T-cell (primary cell): ENCODE results near the gene CAP2. TPM values are rescaled to one million over a fixed set of nuclear protein-coding genes. Genes with fewer than 3 reads are reported as not detected.

Experiments used
- ATAC-seq, 4 experiments: fragments of 200-7000 bp in 3 of 4; fragments of 150-1000 bp in 1 of 4; cut with Tn5 transposase; replicated peaks in 1 of 4; 1 replicate in 3 of 4; 2 replicates in 1 of 4; pipeline ENCODE4 v1.10.0; 2021; ENCODE audit warnings: moderate library complexity in 3 of 4, mild to moderate bottlenecking in 2 of 4, moderate number of reproducible peaks in 1 of 4
- CTCF ChIA-PET, 2 donors: fragments of 300-600 bp; sonication (Branson Sonifier 250); formaldehyde crosslinking; loops; one replicate each; lab custom pipeline; 2022; ENCODE audit warnings: antibody characterized with exemption in 2 of 2; lab: Charles Lee
- POLR2A ChIA-PET, 2 donors: fragments of 300-600 bp; sonication (Branson Sonifier 250); formaldehyde crosslinking; loops; one replicate each; lab custom pipeline; 2022; ENCODE audit warnings: antibody characterized with exemption in 2 of 2; lab: Charles Lee
- DNase-seq, 35 experiments: peaks; one replicate each; pipeline versions ENCODE4 v3.0.0 to v3.0.0-alpha.2; 2013 to 2023
- H3K27ac ChIP-seq: one replicate; pipeline ENCODE4 v1.5.1; 2013; ENCODE audit warnings: low read length
- H3K27me3 ChIP-seq, 2 experiments: replicated peaks in 1 of 2; 1 replicate in 1 of 2; 2 replicates in 1 of 2; pipeline versions ENCODE4 v1.6.1 to v1.7.0; 2013; ENCODE audit warnings: low read length in 1 of 2, mixed read lengths in 1 of 2; ENCODE audit not compliant: control insufficient read depth in 2 of 2, insufficient read depth in 2 of 2; ENCODE audit errors: extremely low read depth in 1 of 2
- H3K36me3 ChIP-seq, 2 donors: 1 replicate in 1 of 2; 2 replicates in 1 of 2; pipeline versions ENCODE4 v1.6.1 to v1.7.0; 2013; ENCODE audit warnings: low read length in 1 of 2; ENCODE audit not compliant: control insufficient read depth in 2 of 2, insufficient read depth in 1 of 2; ENCODE audit errors: extremely low read depth in 1 of 2
- H3K4me1 ChIP-seq, 2 experiments: 1 replicate in 1 of 2; 2 replicates in 1 of 2; pipeline versions ENCODE4 v1.6.1 to v1.7.0; 2013; ENCODE audit warnings: low read length in 2 of 2, mixed read lengths in 1 of 2; ENCODE audit not compliant: insufficient read depth in 2 of 2, control insufficient read depth in 1 of 2; ENCODE audit errors: extremely low read depth in 1 of 2
- H3K4me3 ChIP-seq, 2 donors: 1 replicate in 1 of 2; 2 replicates in 1 of 2; pipeline versions ENCODE4 v1.5.1 to v1.7.0; 2013; ENCODE audit warnings: mild to moderate bottlenecking in 2 of 2, low read length in 1 of 2, moderate library complexity in 1 of 2; ENCODE audit not compliant: control insufficient read depth in 1 of 2; ENCODE audit errors: extremely low read depth in 1 of 2
- H3K9me3 ChIP-seq: 2 replicates; pipeline ENCODE4 v1.7.0; 2013
- H3K27ac Mint-ChIP-seq, 2 donors: one replicate each; pipeline ENCODE4 v1.8.0; 2020 to 2021; ENCODE audit warnings: mild to moderate bottlenecking in 2 of 2, mixed read lengths in 2 of 2
- H3K27me3 Mint-ChIP-seq, 2 donors: one replicate each; pipeline ENCODE4 v1.8.0; 2021 to 2022; ENCODE audit warnings: mixed read lengths in 2 of 2
- H3K36me3 Mint-ChIP-seq: one replicate; pipeline ENCODE4 v1.8.0; 2021; ENCODE audit warnings: mixed read lengths
- H3K4me1 Mint-ChIP-seq, 3 donors: one replicate each; pipeline ENCODE4 v1.8.0; 2020 to 2022; ENCODE audit warnings: mixed read lengths in 3 of 3, mild to moderate bottlenecking in 1 of 3
- H3K4me3 Mint-ChIP-seq, 3 donors: one replicate each; pipeline ENCODE4 v1.8.0; 2020 to 2022; ENCODE audit warnings: mild to moderate bottlenecking in 3 of 3, mixed read lengths in 3 of 3, moderate library complexity in 3 of 3
- H3K9me3 Mint-ChIP-seq, 3 donors: one replicate each; pipeline ENCODE4 v1.8.0; 2020 to 2022; ENCODE audit warnings: mixed read lengths in 3 of 3
- WGBS: methylation state at CpG from one replicate; pipeline ENCODE4 v1.1.5; 2013; ENCODE audit warnings: missing lambda C conversion rate; ENCODE audit not compliant: insufficient coverage; 5-methylcytosine and 5-hydroxymethylcytosine counted together
- total RNA-seq, 35 experiments: library from RNA in 6 of 35; stranded (reverse) in 6 of 35; fragments of 120-200 nt in 1 of 35; gene quantifications; one replicate each; pipeline versions ENCODE4 v1.2.1 to v1.2.4 and lab custom pipeline; 2013 to 2026

The CAP2 gene
- total RNA-seq, 5 donors from 2014 or later (not counting 1 experiment from before 2014, with no cell fraction given), result 0.20 TPM; not detected in 4

DNA sequence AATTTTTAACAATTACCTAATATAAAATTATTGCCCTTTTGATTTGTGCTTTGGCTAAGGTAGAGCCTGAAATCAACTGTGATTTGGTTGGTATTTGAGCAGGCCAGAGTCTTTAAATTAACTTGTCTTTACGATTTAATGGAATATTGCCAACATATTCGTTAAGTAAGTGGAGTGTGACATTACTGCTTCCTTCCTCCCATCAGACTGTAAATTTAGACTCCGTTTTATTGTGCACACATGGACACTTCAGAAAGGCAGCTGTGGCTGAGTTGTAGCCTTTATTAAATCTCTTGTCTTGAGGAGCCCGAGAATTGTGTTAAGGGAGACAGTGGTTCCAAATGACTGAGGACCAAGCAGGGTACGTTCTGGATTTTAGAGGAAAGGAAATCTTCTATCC, 57.4 kb downstream of the CAP2 start:
- H3K36me3 Mint-ChIP-seq, result no peaks in the 10 kb centered on the region
- CTCF ChIA-PET, result no interaction called here
- H3K4me3 Mint-ChIP-seq, result no peak overlapping the region

DNA sequence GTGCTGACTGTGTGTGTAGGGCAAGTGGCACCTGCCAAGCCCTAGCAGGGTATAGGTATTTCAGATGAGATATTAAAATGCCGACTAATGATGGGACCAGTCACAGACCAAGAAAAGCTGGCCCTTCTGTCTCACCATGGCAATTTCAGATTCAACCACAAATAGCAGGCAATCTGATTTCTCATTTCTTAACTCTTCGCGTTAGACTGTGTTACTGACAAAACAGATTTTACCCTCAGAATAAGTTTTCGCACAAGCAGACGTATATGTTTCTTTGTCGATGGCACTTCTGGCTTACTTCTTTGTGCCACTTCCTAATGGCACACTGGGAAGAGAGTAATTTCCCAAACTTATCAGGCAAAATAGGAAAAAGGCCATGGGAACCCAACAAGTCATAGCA, 58.7 kb downstream of the CAP2 start:
- H3K27ac Mint-ChIP-seq, result no peak overlapping the region
- no peaks in the 10 kb centered on the region for H3K4me1 ChIP-seq
- ChIA-PET POLR2A (no interaction called here), CTCF (no interaction called here)
- no peaks in the 10 kb centered on the region for H3K9me3 Mint-ChIP-seq
- no peak overlapping the region for H3K4me3 ChIP-seq
- no peak overlapping the region for H3K4me3 Mint-ChIP-seq
- ATAC-seq (no peak), DNase-seq (no peak)
- H3K27me3 Mint-ChIP-seq, result peaks cover 9 to 21% of the 10 kb centered on the region in 2 donors
- H3K27me3 ChIP-seq, result peaks cover 0 to 4% of the 10 kb centered on the region in 2 experiments
- no peaks in the 10 kb centered on the region for H3K36me3 ChIP-seq
- H3K4me1 Mint-ChIP-seq, result no peaks in the 10 kb centered on the region
- no peaks in the 10 kb centered on the region for H3K9me3 ChIP-seq
- no peaks in the 10 kb centered on the region for H3K36me3 Mint-ChIP-seq
- no peak overlapping the region for H3K27ac ChIP-seq
- 96% methylated on average over 5 of the region's 6 CpGs for WGBS

More for the DNA sequence above, 57.4 kb downstream of the CAP2 start:
- no peak overlapping the region for H3K27ac Mint-ChIP-seq
- H3K4me1 Mint-ChIP-seq, result no peaks in the 10 kb centered on the region
- peaks cover 11 to 17% of the 10 kb centered on the region in 2 donors for H3K27me3 Mint-ChIP-seq
- Histone ChIP-seq H3K4me1 (no peaks in the 10 kb centered on the region), H3K27me3 (peaks cover 0 to 4% of the 10 kb centered on the region in 2 experiments), H3K36me3 (no peaks in the 10 kb centered on the region), H3K9me3 (no peaks in the 10 kb centered on the region), H3K27ac (no peak overlapping the region), H3K4me3 (no peak overlapping the region)
- POLR2A ChIA-PET, result no interaction called here
- ATAC-seq (no peak), DNase-seq (no peak)
- no peaks in the 10 kb centered on the region for H3K9me3 Mint-ChIP-seq
- no CpG with 5 or more reads among the region's 5 CpGs for WGBS

DNA sequence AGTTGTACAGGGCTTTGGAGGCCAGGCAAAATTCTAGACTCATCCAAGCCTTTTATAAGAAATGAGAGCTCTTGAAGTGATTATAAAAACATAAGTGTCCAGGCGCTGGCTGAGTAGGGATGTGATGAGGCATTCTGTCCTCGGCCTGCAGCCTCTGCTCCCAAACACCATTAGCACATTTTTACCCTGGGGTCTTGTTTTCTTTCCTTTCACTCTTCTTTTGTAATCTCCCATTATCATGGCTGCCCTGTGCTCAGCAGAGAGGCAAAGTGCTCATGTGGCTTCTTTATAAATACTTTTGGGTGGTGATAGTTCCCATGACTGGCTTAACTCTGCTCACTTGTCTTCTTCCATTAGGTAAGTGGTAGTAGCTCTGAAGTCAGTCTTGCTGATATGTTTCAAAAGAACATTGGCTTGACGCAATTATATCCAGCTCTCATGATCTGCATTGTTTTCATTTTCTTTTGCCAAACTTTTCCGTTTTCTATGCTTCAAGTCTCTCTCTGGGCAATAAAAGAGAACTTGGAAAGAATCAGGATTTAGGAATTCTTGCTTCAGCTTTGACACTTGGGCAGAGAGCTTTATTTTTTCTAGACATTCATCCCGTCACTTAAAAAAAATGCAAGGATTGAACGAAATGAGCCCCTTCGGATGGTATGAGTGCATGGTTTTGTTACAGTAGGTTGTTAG, 61.1 kb downstream of the CAP2 start:
- Mint-ChIP-seq H3K27me3 (peaks cover 9 to 33% of the 10 kb centered on the region in 2 donors), H3K27ac (no peak overlapping the region), H3K9me3 (no peaks in the 10 kb centered on the region), H3K4me1 (no peaks in the 10 kb centered on the region), H3K36me3 (no peaks in the 10 kb centered on the region), H3K4me3 (no peak overlapping the region)
- 77% methylated on average over 3 of the region's 7 CpGs for WGBS
- Histone ChIP-seq H3K9me3 (no peaks in the 10 kb centered on the region), H3K4me3 (no peak overlapping the region), H3K27me3 (peaks cover 0 to 4% of the 10 kb centered on the region in 2 experiments), H3K36me3 (no peaks in the 10 kb centered on the region), H3K4me1 (no peaks in the 10 kb centered on the region), H3K27ac (no peak overlapping the region)
- ChIA-PET CTCF (interaction anchor here in 1 of 2 donors (0.6 kb wide), 1 partner anchor 16 kb away, joined by 5 read pairs; no protein-coding TSS in a partner anchor), POLR2A (no interaction called here)
- no peak for ATAC-seq
- no peak for DNase-seq

DNA sequence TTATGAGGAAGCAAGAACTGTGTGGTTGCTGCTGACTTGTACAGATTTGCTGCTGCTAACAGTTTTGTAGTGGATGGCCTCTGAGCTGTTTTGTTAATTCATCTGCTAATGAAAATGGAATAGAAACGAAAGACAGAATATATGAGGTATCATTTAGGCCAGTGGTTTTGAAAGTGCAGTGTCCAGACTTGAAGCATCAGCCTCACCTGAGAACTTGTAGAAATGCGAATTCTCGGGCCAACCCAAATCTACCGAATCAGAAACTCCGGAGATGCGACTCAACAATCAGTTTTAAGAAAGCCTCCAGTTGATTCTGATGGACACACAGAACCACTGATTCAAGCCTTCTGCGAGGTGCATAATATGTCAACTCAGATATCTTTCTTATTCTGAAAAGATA, 62.5 kb downstream of the CAP2 start:
- Mint-ChIP-seq H3K4me3 (no peak overlapping the region), H3K27me3 (peaks cover 16 to 33% of the 10 kb centered on the region in 2 donors), H3K4me1 (no peaks in the 10 kb centered on the region), H3K36me3 (no peaks in the 10 kb centered on the region), H3K9me3 (no peaks in the 10 kb centered on the region), H3K27ac (no peak overlapping the region)
- CTCF ChIA-PET, result no interaction called here
- Histone ChIP-seq H3K27me3 (peaks cover 0 to 2% of the 10 kb centered on the region in 2 experiments), H3K4me1 (no peaks in the 10 kb centered on the region), H3K36me3 (no peaks in the 10 kb centered on the region), H3K4me3 (no peak overlapping the region), H3K9me3 (no peaks in the 10 kb centered on the region), H3K27ac (no peak overlapping the region)
- ATAC-seq (no peak), DNase-seq (no peak)
- POLR2A ChIA-PET, result no interaction called here
- WGBS, result 90% methylated on average over 6 of the region's 7 CpGs

DNA sequence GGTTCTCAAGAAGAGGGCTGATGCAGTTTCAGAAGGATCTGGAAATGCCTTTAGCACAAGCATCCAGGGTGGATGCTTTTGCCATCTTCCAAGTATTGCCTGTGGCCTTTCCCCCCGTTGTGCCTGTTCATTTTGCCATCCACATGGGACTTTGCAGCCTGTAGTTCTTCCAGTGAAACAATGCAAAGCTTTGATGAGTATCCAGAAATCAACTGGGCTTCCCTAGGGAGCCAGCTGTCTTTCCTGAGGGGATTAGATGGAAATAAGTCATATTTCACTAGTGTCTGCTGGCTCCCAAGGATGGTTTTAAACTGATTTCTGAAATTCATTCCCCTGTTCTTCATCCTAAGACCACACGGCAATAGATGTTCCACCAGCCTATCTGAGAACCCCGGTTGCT, 63.3 kb downstream of the CAP2 start:
- H3K27me3 ChIP-seq, result peaks cover 0 to 2% of the 10 kb centered on the region in 2 experiments
- H3K4me3 ChIP-seq, result no peak overlapping the region
- H3K36me3 ChIP-seq, result no peaks in the 10 kb centered on the region
- no peaks in the 10 kb centered on the region for H3K9me3 Mint-ChIP-seq
- H3K4me3 Mint-ChIP-seq, result no peak overlapping the region
- H3K4me1 Mint-ChIP-seq, result no peaks in the 10 kb centered on the region
- no peaks in the 10 kb centered on the region for H3K4me1 ChIP-seq
- no peaks in the 10 kb centered on the region for H3K9me3 ChIP-seq
- ATAC-seq, result no peak
- ChIA-PET POLR2A (no interaction called here), CTCF (no interaction called here)
- WGBS, result 80% methylated on average over 1 of the region's 3 CpGs
- peaks cover 16 to 33% of the 10 kb centered on the region in 2 donors for H3K27me3 Mint-ChIP-seq
- no peak overlapping the region for H3K27ac ChIP-seq
- DNase-seq, result no peak
- no peak overlapping the region for H3K27ac Mint-ChIP-seq
- no peaks in the 10 kb centered on the region for H3K36me3 Mint-ChIP-seq

DNA sequence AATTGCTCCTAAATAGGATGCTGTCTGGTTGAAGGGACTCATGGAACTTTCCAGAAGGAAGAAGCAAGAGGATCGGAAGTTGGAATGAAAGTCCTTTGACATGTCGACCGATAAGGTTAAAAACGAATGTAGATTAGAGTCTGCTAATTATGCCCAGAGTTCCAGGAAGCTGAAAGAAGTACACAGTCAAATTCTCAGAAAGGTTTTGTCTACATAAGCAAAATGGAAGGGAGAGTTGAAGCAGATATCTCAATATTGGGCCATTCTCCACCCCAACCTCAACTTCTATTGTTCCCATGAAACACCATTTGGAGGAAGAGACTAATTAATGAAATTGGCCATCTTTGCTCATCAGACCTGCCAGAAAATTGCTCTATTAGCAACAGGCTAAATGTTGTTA, 64.0 kb downstream of the CAP2 start:
- H3K4me1 ChIP-seq, result no peaks in the 10 kb centered on the region
- peaks cover 0 to 2% of the 10 kb centered on the region in 2 experiments for H3K27me3 ChIP-seq
- H3K9me3 Mint-ChIP-seq, result no peaks in the 10 kb centered on the region
- H3K4me1 Mint-ChIP-seq, result no peaks in the 10 kb centered on the region
- DNase-seq, result no peak
- no peak for ATAC-seq
- CTCF ChIA-PET, result no interaction called here
- no peak overlapping the region for H3K4me3 ChIP-seq
- H3K27ac Mint-ChIP-seq, result no peak overlapping the region
- WGBS, result 91% methylated on average over 4 of the region's 4 CpGs
- no peaks in the 10 kb centered on the region for H3K9me3 ChIP-seq
- peaks cover 16 to 33% of the 10 kb centered on the region in 2 donors for H3K27me3 Mint-ChIP-seq
- H3K36me3 ChIP-seq, result no peaks in the 10 kb centered on the region
- H3K36me3 Mint-ChIP-seq, result no peaks in the 10 kb centered on the region
- POLR2A ChIA-PET, result no interaction called here
- H3K27ac ChIP-seq, result no peak overlapping the region
- no peak overlapping the region for H3K4me3 Mint-ChIP-seq
